ENCODE data around the gene OTUB1.

The OTUB1 gene

DNA sequence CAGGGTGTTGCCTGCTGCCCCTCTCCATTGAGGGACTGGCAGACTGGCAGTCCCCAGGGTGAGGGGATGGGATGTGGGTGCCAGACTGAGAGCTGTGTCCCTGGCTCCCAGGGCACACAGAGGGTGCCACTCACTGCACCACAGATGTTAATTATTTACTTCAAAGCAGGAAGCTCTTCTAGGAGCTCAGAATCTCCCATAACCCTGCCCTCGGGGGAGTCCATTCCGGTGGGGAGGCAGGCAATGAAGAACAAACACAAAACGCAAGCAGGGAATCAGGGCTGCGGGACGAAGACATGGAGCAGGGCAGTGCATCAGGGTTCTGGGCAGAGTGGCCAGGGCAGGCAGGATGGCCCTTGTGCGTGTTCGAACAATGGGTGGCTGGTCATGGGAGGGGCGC, 25.1 kb downstream of the OTUB1 start:
- TF ChIP-seq, protein P1, sequence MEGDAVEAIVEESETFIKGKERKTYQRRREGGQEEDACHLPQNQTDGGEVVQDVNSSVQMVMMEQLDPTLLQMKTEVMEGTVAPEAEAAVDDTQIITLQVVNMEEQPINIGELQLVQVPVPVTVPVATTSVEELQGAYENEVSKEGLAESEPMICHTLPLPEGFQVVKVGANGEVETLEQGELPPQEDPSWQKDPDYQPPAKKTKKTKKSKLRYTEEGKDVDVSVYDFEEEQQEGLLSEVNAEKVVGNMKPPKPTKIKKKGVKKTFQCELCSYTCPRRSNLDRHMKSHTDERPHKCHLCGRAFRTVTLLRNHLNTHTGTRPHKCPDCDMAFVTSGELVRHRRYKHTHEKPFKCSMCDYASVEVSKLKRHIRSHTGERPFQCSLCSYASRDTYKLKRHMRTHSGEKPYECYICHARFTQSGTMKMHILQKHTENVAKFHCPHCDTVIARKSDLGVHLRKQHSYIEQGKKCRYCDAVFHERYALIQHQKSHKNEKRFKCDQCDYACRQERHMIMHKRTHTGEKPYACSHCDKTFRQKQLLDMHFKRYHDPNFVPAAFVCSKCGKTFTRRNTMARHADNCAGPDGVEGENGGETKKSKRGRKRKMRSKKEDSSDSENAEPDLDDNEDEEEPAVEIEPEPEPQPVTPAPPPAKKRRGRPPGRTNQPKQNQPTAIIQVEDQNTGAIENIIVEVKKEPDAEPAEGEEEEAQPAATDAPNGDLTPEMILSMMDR (IDR thresholded peaks at IDR 0.05; ENCODE audit: borderline replicate concordance, insufficient read depth, low read depth, low read length) = no peak
- H3K4me3 ChIP-seq (ENCODE audit: low read depth, low read length) = no peak overlapping the region

DNA sequence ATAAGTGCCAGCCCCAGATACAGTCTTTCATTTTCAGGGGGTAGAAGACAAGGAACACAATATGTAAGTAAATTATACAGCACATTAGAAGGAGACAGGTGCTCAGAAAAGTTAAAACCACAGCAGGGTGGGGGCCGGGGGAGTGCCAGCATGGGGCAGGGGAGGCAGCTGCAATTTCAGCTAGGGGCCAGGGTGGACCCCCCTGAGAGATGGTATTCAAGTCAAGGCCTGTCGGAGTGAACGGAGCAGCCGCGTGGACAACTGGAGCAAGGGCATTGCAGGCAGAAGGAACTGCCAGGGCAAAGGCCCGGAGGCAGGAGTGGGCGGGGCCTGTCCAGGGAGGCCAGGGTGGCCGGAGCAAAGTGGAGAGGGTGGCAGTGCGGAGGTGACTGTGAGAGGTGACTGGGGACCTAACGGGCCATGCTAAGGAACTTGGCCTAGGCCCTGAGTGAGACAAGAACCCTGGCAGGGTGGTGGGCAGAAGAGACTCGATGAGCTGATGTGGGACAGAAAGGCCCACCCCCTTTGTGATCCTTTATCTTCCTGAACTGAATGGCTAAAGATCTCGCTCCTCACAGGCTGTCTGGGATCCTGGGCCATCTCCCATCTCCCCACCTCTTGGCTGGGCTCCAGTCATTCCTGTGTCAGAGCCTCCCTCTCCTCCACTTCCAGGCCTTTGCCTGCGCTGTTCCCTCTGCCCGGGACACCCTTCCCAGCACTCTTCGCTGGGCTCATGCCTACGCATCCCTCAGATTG, 27.1 kb downstream of the OTUB1 start:
- TF ChIP-seq, protein P1 (IDR thresholded peaks at IDR 0.05; ENCODE audit: borderline replicate concordance, insufficient read depth, low read depth, low read length) = no peak
- H3K4me3 ChIP-seq (ENCODE audit: low read depth, low read length) = no peak overlapping the region

DNA sequence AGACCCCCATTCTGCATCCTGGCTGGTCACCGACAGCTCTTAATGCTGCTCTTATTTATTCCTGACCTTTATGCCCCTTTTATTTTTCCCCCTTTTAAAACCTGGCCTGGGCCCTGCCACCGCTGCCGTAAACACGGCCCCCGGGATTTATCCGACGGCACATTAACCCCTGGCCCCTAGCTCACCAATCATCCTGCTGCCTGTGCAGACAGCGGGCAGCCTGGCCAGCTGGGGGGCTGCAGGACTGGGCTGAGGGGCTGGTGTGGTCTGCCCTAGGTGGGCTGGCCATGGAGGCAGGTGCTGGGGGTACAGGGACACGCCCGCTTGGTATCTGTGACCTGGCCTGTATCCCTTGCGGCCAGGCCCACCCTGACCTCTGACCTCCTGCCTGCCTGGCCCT, 28.1 kb downstream of the OTUB1 start:
- no peak overlapping the region for H3K4me3 ChIP-seq (ENCODE audit: low read depth, low read length)
- TF ChIP-seq, protein P1 (IDR thresholded peaks at IDR 0.05; ENCODE audit: borderline replicate concordance, insufficient read depth, low read depth, low read length) = no peak

DNA sequence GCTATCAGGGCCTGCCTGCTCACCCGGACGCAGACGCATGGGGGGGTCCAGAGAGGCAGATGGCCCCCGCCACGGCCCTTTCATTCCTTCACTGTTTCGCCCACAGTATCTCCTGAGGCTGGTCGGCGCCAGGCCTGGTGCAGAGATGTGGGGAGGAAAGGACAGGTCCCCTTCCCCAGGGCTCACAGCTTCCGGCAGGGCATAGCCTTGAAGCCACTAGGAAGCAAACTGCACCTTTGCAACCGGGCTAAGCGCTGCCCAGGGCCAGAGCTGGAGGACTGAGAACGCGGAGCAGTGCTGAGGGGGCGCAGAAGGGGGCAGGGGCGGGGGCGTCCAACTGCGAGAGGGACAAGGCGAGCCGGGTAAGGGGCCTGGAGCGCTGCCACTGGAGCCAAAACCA, 29.3 kb downstream of the OTUB1 start:
- TF ChIP-seq, protein P1 (IDR thresholded peaks at IDR 0.05; ENCODE audit: borderline replicate concordance, insufficient read depth, low read depth, low read length) = no peak
- no peak overlapping the region for H3K4me3 ChIP-seq (ENCODE audit: low read depth, low read length)

DNA sequence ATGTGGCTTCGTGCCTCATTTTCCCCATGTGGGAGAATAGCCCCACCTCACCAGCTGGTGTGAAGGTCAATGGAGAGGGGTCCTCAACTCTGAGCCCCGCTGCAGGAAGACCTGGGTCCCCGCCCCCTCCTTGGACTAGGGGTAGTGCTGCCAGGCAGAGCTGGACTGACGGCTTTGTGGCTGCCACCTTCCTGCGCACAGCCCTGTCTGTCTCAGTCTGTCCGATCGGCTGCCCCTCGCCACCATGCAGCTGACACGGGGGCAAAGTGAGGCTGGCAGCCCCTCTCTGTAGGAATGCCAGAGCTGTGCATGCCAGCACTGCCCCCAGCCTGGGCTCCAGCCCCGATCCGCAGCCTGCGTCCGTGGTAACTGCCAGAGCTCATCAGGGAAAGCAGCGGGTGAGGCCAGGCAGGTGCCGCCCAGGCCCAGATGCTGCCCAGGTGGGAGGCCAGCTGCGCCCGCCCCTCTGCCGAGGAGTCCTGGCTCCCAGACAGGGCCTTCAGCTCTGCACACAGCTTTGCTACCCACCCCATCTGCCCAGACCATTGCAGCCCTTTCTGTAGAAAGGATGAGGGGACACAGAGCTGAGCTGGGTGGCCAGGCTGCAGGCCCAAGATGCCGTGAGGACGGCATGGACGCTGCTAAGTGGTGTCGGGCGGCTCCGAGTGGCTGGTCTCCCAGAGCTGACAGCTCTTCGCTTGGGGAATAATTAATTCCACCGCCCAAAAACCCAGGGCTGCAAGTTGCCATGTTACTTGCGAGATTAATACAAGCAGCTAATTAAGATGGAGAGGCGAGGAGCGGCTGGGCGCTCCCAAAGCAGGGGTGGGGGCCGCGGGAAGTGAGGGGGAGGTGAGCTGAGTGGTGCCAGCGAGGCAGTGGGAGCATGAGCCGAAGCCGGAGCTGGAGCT, 30.0 kb downstream of the OTUB1 start:
- TF ChIP-seq, protein P1 (IDR thresholded peaks at IDR 0.05; ENCODE audit: borderline replicate concordance, insufficient read depth, low read depth, low read length) = no peak
- no peak overlapping the region for H3K4me3 ChIP-seq (ENCODE audit: low read depth, low read length)

DNA sequence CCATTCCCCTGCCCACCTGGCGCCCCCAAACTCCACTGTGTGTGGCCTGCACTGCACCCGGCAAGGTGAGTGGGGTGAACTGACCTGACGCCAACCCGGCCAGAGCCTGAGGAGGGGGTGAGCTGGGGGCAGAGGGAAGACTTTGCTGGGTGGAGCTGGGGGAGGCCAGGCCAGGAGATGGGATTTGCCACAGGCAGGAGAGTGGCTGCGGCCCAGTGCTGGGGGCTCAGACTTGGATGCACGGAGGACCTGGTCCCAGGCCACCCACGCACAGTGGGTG, 31.6 kb downstream of the OTUB1 start:
- TF ChIP-seq, protein P1 (IDR thresholded peaks at IDR 0.05; ENCODE audit: borderline replicate concordance, insufficient read depth, low read depth, low read length) = no peak
- no peak overlapping the region for H3K4me3 ChIP-seq (ENCODE audit: low read depth, low read length)

DNA sequence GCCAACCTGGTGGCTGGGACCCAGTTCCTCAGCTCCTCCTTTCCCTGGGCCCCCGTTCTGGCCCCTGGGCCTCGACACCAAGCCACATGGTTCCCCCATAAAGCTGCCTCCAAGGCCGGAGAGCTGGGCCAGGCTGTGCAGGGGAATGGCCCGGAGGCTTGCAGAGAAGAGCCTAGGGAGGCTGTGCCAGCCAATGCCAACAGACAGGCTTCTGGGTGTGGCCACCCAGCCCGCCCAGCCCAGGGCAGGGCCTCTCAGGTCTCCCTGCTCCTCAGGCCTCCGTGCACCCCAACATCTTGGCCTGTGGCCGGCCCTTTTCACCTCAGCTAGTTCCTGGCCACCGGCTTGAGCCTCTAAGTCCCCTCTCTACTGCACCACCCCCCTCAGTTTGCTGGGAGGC, 32.1 kb downstream of the OTUB1 start:
- no peak overlapping the region for H3K4me3 ChIP-seq (ENCODE audit: low read depth, low read length)
- TF ChIP-seq, protein P1 (IDR thresholded peaks at IDR 0.05; ENCODE audit: borderline replicate concordance, insufficient read depth, low read depth, low read length) = no peak
